A549 treated with Hydrocortisone at 1 μM for 4 hours (cell line): ENCODE measurements around the gene DUSP7. TPM values are rescaled to one million over a fixed set of nuclear protein-coding genes. Genes with fewer than 3 reads are reported as not detected.

Source experiments
- total RNA-seq: library from RNA; stranded (reverse); fragments of 200-300 nt; extraction: Qiagen RNA extraction; gene quantifications from 5 replicates; pipeline ENCODE4 v1.2.3, GENCODE V29; 2022

Gene DUSP7, protein sequence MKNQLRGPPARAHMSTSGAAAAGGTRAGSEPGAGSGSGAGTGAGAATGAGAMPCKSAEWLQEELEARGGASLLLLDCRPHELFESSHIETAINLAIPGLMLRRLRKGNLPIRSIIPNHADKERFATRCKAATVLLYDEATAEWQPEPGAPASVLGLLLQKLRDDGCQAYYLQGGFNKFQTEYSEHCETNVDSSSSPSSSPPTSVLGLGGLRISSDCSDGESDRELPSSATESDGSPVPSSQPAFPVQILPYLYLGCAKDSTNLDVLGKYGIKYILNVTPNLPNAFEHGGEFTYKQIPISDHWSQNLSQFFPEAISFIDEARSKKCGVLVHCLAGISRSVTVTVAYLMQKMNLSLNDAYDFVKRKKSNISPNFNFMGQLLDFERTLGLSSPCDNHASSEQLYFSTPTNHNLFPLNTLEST
- 20.4 to 21.4 TPM (median 21.2 TPM) in 5 replicates for total RNA-seq

DNA sequence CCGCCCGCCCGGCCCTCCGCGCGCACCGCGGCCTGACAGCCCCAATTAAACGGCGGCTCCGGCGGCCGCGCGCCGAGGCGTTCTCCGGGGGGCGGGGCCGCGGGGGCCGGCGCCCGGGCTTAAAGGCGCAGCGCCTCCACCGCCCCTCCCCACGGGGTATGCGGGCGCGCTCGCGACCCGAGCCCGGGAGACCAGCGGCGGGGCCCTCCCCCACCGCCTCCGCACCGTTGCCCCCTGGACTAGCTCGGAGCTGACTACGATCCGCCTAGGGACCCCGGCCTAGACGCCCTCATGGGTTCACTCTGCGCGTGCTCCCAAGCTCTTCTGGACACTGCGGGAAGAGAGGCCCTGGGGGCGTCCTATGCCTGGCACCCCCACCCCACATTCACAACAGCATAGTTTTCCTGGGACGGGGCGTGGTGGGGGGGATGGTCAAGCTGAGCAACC is at the start of gene DUSP7:
Gene DUSP7, minus strand, starts transcription at position 51 of the 447 bp plus-strand sequence. CDS start 205 bp downstream, outside the sequence.

Other genes with a start within 250 kb of the DUSP7 start
- not detected in 5 replicates for gene IQCF2, start 195.0 kb downstream of the DUSP7 start, total RNA-seq
- gene IQCF5, start 181.0 kb downstream of the DUSP7 start, total RNA-seq: not detected in 5 replicates
- not detected in 5 replicates for gene IQCF1, start 153.2 kb downstream of the DUSP7 start, total RNA-seq
- 36.3 to 47.6 TPM (median 41.9 TPM) in 5 replicates for gene RRP9, start 114.7 kb downstream of the DUSP7 start, total RNA-seq
- 8.0 to 11.1 TPM (median 9.0 TPM) in 5 replicates for gene PARP3, start 114.2 kb downstream of the DUSP7 start, total RNA-seq
- gene GPR62, start 101.2 kb downstream of the DUSP7 start, total RNA-seq: not detected in 5 replicates
- gene PCBP4, start 89.1 kb downstream of the DUSP7 start, total RNA-seq: 12.1 to 14.2 TPM (median 13.3 TPM) in 5 replicates
- 28.2 to 33.9 TPM (median 32.5 TPM) in 5 replicates for gene ABHD14B, start 82.5 kb downstream of the DUSP7 start, total RNA-seq
- gene ABHD14A, start 81.5 kb downstream of the DUSP7 start, total RNA-seq: 10.0 to 16.8 TPM (median 14.4 TPM) in 5 replicates
- gene ACY1, start 73.0 kb downstream of the DUSP7 start, total RNA-seq: 21.2 to 26.4 TPM (median 24.4 TPM) in 5 replicates
- gene RPL29, start 60.7 kb downstream of the DUSP7 start, total RNA-seq: 1,296 to 1,373 TPM (median 1,344 TPM) in 5 replicates
- gene POC1A, start 97.9 kb upstream of the DUSP7 start, total RNA-seq: 17.7 to 19.8 TPM (median 18.1 TPM) in 5 replicates
- gene ALAS1, start 141.6 kb upstream of the DUSP7 start, total RNA-seq: 43.7 to 52.3 TPM (median 48.9 TPM) in 5 replicates
- gene TLR9, start 169.1 kb upstream of the DUSP7 start, total RNA-seq: 0.02 to 0.03 TPM in 2 of 5 replicates, not detected in the others
- gene TWF2, start 182.6 kb upstream of the DUSP7 start, total RNA-seq: 59.1 to 71.2 TPM (median 66.9 TPM) in 5 replicates
- 3.9 to 5.2 TPM (median 4.2 TPM) in 5 replicates for gene PPM1M, start 189.2 kb upstream of the DUSP7 start, total RNA-seq
- gene WDR82, start 222.1 kb upstream of the DUSP7 start, total RNA-seq: 49.1 to 59.5 TPM (median 50.8 TPM) in 5 replicates
- 3.0 to 4.6 TPM (median 3.9 TPM) in 5 replicates for gene GLYCTK, start 231.3 kb upstream of the DUSP7 start, total RNA-seq